HepG2 (cell line): ENCODE results near the gene BASP1.

Experiments used
- ARID2 ChIP-seq: sonication (generic); formaldehyde crosslinking; IDR thresholded peaks from 2 replicates; pipeline ENCODE4 v1.8.1; 2022; ENCODE audit warnings: mild to moderate bottlenecking, missing genetic modification reagents, borderline replicate concordance
- CTCF ChIP-seq: sonication (generic); formaldehyde crosslinking; IDR thresholded peaks from 2 replicates; pipeline ENCODE4 v1.5.0; 2020; ENCODE audit warnings: mild to moderate bottlenecking, missing genetic modification reagents, moderate library complexity
- EZH2 ChIP-seq: conservative IDR thresholded peaks from 2 replicates; pipeline ENCODE4 v1.6.1; 2012; ENCODE audit warnings: mild to moderate bottlenecking, low read depth, low read length, moderate library complexity
- GATAD1 ChIP-seq: IDR thresholded peaks from 2 replicates; pipeline ENCODE4 v1.6.1; 2016; ENCODE audit warnings: missing genetic modification reagents, missing compliant biosample characterization
- GLI4 ChIP-seq: sonication (generic); formaldehyde crosslinking; IDR thresholded peaks from 2 replicates; pipeline ENCODE4 v1.5.1; 2020; ENCODE audit warnings: missing genetic modification reagents, mild to moderate bottlenecking, moderate library complexity, borderline replicate concordance
- HOXD1 ChIP-seq: sonication (generic); formaldehyde crosslinking; IDR thresholded peaks from 2 replicates; pipeline ENCODE4 v1.5.0; 2020; ENCODE audit warnings: missing genetic modification reagents
- KDM3A ChIP-seq: IDR thresholded peaks from 2 replicates; pipeline ENCODE4 v1.6.1; 2018; ENCODE audit warnings: low read depth, missing compliant biosample characterization
- MXD4 ChIP-seq: IDR thresholded peaks from 2 replicates; pipeline ENCODE4 v1.6.1; 2016; ENCODE audit warnings: mild to moderate bottlenecking, missing biosample characterization, missing genetic modification reagents
- PATZ1 ChIP-seq: sonication (generic); formaldehyde crosslinking; IDR thresholded peaks from 2 replicates; pipeline ENCODE4 v1.4.0; 2020; ENCODE audit warnings: missing genetic modification reagents
- POLR2AphosphoS5 ChIP-seq: IDR thresholded peaks from 2 replicates; pipeline ENCODE4 v1.6.1; 2012; ENCODE audit warnings: low read depth, low read length
- SIN3A ChIP-seq: IDR thresholded peaks from 2 replicates; pipeline ENCODE4 v1.6.1; 2011; ENCODE audit warnings: low read depth, mild to moderate bottlenecking, control low read depth, low read length, borderline replicate concordance
- ZBTB3 ChIP-seq: sonication (generic); formaldehyde crosslinking; IDR thresholded peaks from 2 replicates; pipeline ENCODE4 v1.4.0; 2020; ENCODE audit warnings: low read depth, mild to moderate bottlenecking, moderate library complexity, missing genetic modification reagents, borderline replicate concordance
- TF ChIP-seq, protein P1 (sequence below): sonication (generic); formaldehyde crosslinking; IDR thresholded peaks from 2 replicates; pipeline ENCODE4 v1.5.0; 2020; ENCODE audit warnings: mild to moderate bottlenecking, missing genetic modification reagents, borderline replicate concordance

DNA sequence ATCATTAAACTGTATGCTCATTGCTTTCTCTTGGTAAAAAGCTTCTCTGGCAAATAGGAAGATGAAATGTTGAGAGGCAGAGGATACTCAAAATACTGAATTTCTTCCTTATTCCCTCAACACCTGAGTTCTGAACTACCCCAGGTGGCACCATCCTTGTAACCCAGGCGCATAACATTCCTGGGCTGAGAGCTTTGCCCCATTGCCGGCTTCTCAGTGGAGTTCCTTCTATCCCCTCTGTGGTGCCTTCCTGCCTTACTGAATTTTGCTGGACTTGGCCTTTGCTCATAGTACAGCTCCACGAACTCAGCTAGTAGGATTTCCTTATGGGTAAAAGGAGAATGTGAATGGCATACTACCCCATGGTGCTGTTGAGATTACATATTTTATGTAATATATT lies 54.7 kb downstream of the BASP1 start:
- TF ChIP-seq SIN3A (no peak), ZBTB3 (no peak), CTCF (CRISPR knock-in tag) (no peak), GLI4 (CRISPR knock-in tag) (no peak), POLR2AphosphoS5 (no peak), HOXD1 (CRISPR knock-in tag) (no peak), GATAD1 (CRISPR knock-in tag) (no peak), PATZ1 (CRISPR knock-in tag) (no peak), KDM3A (CRISPR knock-in tag) (no peak), ARID2 (CRISPR knock-in tag) (no peak), EZH2 (no peak), MXD4 (CRISPR knock-in tag) (no peak)
- TF ChIP-seq, protein P1, sequence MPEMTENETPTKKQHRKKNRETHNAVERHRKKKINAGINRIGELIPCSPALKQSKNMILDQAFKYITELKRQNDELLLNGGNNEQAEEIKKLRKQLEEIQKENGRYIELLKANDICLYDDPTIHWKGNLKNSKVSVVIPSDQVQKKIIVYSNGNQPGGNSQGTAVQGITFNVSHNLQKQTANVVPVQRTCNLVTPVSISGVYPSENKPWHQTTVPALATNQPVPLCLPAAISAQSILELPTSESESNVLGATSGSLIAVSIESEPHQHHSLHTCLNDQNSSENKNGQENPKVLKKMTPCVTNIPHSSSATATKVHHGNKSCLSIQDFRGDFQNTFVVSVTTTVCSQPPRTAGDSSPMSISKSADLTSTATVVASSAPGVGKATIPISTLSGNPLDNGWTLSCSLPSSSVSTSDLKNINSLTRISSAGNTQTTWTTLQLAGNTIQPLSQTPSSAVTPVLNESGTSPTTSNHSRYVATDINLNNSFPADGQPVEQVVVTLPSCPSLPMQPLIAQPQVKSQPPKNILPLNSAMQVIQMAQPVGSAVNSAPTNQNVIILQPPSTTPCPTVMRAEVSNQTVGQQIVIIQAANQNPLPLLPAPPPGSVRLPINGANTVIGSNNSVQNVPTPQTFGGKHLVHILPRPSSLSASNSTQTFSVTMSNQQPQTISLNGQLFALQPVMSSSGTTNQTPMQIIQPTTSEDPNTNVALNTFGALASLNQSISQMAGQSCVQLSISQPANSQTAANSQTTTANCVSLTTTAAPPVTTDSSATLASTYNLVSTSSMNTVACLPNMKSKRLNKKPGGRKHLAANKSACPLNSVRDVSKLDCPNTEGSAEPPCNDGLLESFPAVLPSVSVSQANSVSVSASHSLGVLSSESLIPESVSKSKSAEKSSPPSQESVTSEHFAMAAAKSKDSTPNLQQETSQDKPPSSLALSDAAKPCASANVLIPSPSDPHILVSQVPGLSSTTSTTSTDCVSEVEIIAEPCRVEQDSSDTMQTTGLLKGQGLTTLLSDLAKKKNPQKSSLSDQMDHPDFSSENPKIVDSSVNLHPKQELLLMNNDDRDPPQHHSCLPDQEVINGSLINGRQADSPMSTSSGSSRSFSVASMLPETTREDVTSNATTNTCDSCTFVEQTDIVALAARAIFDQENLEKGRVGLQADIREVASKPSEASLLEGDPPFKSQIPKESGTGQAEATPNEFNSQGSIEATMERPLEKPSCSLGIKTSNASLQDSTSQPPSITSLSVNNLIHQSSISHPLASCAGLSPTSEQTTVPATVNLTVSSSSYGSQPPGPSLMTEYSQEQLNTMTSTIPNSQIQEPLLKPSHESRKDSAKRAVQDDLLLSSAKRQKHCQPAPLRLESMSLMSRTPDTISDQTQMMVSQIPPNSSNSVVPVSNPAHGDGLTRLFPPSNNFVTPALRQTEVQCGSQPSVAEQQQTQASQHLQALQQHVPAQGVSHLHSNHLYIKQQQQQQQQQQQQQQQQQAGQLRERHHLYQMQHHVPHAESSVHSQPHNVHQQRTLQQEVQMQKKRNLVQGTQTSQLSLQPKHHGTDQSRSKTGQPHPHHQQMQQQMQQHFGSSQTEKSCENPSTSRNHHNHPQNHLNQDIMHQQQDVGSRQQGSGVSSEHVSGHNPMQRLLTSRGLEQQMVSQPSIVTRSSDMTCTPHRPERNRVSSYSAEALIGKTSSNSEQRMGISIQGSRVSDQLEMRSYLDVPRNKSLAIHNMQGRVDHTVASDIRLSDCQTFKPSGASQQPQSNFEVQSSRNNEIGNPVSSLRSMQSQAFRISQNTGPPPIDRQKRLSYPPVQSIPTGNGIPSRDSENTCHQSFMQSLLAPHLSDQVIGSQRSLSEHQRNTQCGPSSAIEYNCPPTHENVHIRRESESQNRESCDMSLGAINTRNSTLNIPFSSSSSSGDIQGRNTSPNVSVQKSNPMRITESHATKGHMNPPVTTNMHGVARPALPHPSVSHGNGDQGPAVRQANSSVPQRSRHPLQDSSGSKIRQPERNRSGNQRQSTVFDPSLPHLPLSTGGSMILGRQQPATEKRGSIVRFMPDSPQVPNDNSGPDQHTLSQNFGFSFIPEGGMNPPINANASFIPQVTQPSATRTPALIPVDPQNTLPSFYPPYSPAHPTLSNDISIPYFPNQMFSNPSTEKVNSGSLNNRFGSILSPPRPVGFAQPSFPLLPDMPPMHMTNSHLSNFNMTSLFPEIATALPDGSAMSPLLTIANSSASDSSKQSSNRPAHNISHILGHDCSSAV = no peak
